ENCODE results near the gene GMPPB. TPM values are rescaled to one million over a fixed set of nuclear protein-coding genes. Genes with fewer than 3 reads are reported as not detected.

The GMPPB gene
- total and polyA plus RNA-seq, 2 donors from 2014 or later: 25.0 to 37.4 TPM

DNA sequence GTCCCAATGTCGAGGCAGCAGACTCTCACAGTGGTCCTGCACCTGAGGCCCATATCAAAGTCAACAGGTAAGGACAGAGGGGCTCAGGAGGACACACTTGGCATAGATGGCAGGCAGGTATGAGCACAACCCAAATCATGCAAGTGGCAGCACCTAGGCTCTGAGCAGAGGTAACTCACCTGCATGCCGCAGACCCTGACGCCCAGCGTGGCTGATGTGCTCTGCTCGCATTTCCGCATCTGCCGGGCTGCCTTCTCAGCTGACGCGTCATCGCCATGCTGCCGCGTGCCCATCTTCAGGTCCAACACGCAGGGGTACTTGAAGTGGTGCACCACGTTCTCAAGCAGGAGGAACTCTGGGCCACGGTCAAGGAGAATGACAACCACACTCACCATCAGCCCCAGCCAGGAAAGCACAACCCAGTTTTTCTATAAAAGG, 4.2 kb upstream of the GMPPB start:
- Histone ChIP-seq H3K9ac (ENCODE audit: low read length in 3 of 3) (no peak overlapping the region), H3K4me1 (ENCODE audit: control insufficient read depth in 2 of 3, insufficient read depth in 2 of 3, low read depth in 1 of 3, low read length in 3 of 3) (peaks cover 0 to 18% (median 6%) of the 10 kb centered on the region in 3 donors), H3K4me3 (ENCODE audit: low read length in 3 of 3) (no peak overlapping the region), H3K27ac (ENCODE audit: low read depth in 2 of 2, low read length in 2 of 2) (no peak overlapping the region), H3K36me3 (ENCODE audit: control insufficient read depth in 2 of 3, insufficient read depth in 3 of 3, low read length in 3 of 3) (peaks cover 14 to 38% (median 20%) of the 10 kb centered on the region in 3 donors), H3K27me3 (ENCODE audit: control insufficient read depth, insufficient read depth, low read length) (no peaks in the 10 kb centered on the region), H3K9me3 (ENCODE audit: control insufficient read depth in 2 of 3, insufficient read depth in 1 of 3, low read length in 3 of 3) (no peaks in the 10 kb centered on the region)
- TF ChIP-seq, protein P1, sequence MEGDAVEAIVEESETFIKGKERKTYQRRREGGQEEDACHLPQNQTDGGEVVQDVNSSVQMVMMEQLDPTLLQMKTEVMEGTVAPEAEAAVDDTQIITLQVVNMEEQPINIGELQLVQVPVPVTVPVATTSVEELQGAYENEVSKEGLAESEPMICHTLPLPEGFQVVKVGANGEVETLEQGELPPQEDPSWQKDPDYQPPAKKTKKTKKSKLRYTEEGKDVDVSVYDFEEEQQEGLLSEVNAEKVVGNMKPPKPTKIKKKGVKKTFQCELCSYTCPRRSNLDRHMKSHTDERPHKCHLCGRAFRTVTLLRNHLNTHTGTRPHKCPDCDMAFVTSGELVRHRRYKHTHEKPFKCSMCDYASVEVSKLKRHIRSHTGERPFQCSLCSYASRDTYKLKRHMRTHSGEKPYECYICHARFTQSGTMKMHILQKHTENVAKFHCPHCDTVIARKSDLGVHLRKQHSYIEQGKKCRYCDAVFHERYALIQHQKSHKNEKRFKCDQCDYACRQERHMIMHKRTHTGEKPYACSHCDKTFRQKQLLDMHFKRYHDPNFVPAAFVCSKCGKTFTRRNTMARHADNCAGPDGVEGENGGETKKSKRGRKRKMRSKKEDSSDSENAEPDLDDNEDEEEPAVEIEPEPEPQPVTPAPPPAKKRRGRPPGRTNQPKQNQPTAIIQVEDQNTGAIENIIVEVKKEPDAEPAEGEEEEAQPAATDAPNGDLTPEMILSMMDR (IDR thresholded peaks at IDR 0.05; ENCODE audit: borderline replicate concordance, extremely low read depth, insufficient read depth): no peak
- intact Hi-C loops (cut with DNase I): no loop called here
- no peak for FAIRE-seq
- DNase-seq: no peak

GRCh38 chr3:49727154-49727923, 3.6 kb upstream of the GMPPB start:
- H3K36me3 ChIP-seq (ENCODE audit: control insufficient read depth in 2 of 3, insufficient read depth in 3 of 3, low read length in 3 of 3): peaks cover 8 to 32% (median 16%) of the 10 kb centered on the region in 3 donors
- H3K4me1 ChIP-seq (ENCODE audit: control insufficient read depth in 2 of 3, insufficient read depth in 2 of 3, low read depth in 1 of 3, low read length in 3 of 3): peaks cover 0 to 24% (median 12%) of the 10 kb centered on the region in 3 donors
- H3K27me3 ChIP-seq (ENCODE audit: control insufficient read depth, insufficient read depth, low read length): no peaks in the 10 kb centered on the region
- no peak overlapping the region for H3K4me3 ChIP-seq (ENCODE audit: low read length in 3 of 3)
- FAIRE-seq: no peak
- TF ChIP-seq, protein P1 (IDR thresholded peaks at IDR 0.05; ENCODE audit: borderline replicate concordance, extremely low read depth, insufficient read depth): no peak
- no peak overlapping the region for H3K27ac ChIP-seq (ENCODE audit: low read depth in 2 of 2, low read length in 2 of 2)
- intact Hi-C loops (cut with DNase I): no loop called here
- H3K9me3 ChIP-seq (ENCODE audit: control insufficient read depth in 2 of 3, insufficient read depth in 1 of 3, low read length in 3 of 3): no peaks in the 10 kb centered on the region
- no peak for DNase-seq
- H3K9ac ChIP-seq (ENCODE audit: low read length in 3 of 3): no peak overlapping the region

- FAIRE-seq (no peak), DNase-seq (peak in 2 of 5 donors; percentile 33 to 74)
- peaks cover 4 to 27% (median 14%) of the 10 kb centered on the region in 3 donors for H3K36me3 ChIP-seq (ENCODE audit: control insufficient read depth in 2 of 3, insufficient read depth in 3 of 3, low read length in 3 of 3)
Measured at GRCh38 chr3:49725906-49726681, 2.3 kb upstream of the GMPPB start.

More at GRCh38 chr3:49725906-49726681, 2.3 kb upstream of the GMPPB start:
- peak overlapping the region in 1 of 2 donors; percentile 3 for H3K27ac ChIP-seq (ENCODE audit: low read depth in 2 of 2, low read length in 2 of 2)
- no peak overlapping the region for H3K4me3 ChIP-seq (ENCODE audit: low read length in 3 of 3)
- intact Hi-C loops (cut with DNase I): no loop called here
- peaks cover 0 to 27% (median 12%) of the 10 kb centered on the region in 3 donors for H3K4me1 ChIP-seq (ENCODE audit: control insufficient read depth in 2 of 3, insufficient read depth in 2 of 3, low read depth in 1 of 3, low read length in 3 of 3)
- no peaks in the 10 kb centered on the region for H3K9me3 ChIP-seq (ENCODE audit: control insufficient read depth in 2 of 3, insufficient read depth in 1 of 3, low read length in 3 of 3)
- no peaks in the 10 kb centered on the region for H3K27me3 ChIP-seq (ENCODE audit: control insufficient read depth, insufficient read depth, low read length)
- TF ChIP-seq, protein P1 (IDR thresholded peaks at IDR 0.05; ENCODE audit: borderline replicate concordance, extremely low read depth, insufficient read depth): no peak
- H3K9ac ChIP-seq (ENCODE audit: low read length in 3 of 3): peak overlapping the region in 1 of 3 donors; percentile 8
